Vagina (tissue), 2 donors: Measurements from ENCODE around the gene SSTR5. TPM values are rescaled to one million over a fixed set of nuclear protein-coding genes. Genes with fewer than 3 reads are reported as not detected.

Source experiments
- DNase-seq, 2 donors: peaks; one replicate each; pipeline ENCODE4 v3.0.0-alpha.2; 2017; ENCODE audit errors: extremely low spot score in 2 of 2
- H3K27ac ChIP-seq: fragments of 200-600 bp; sonication (generic); one replicate; pipeline ENCODE4 v1.5.1; 2019
- H3K27me3 ChIP-seq: fragments of 200-600 bp; sonication (generic); one replicate; pipeline ENCODE4 v1.5.1; 2019
- H3K36me3 ChIP-seq, 2 donors: fragments of 200-600 bp; sonication (generic); one replicate each; pipeline ENCODE4 v1.5.1; 2017 to 2019
- H3K4me1 ChIP-seq: fragments of 200-600 bp; sonication (generic); one replicate; pipeline ENCODE4 v1.5.1; 2019
- H3K4me3 ChIP-seq, 2 donors: fragments of 200-600 bp; sonication (generic); 1 replicate in 1 of 2; 2 replicates in 1 of 2; pipeline ENCODE4 v1.5.1; 2016 to 2019
- H3K9me3 ChIP-seq: fragments of 200-600 bp; sonication (generic); one replicate; pipeline ENCODE4 v1.5.1; 2019
- POLR2A ChIP-seq, 2 donors: fragments of 450-650 bp; IDR thresholded peaks; one replicate each; pipeline ENCODE4 v1.6.1; 2017; ENCODE audit warnings: antibody characterized with exemption in 2 of 2, mild to moderate bottlenecking in 2 of 2, moderate library complexity in 2 of 2
- POLR2AphosphoS5 ChIP-seq, 2 donors: sonication (generic); formaldehyde crosslinking; IDR thresholded peaks; one replicate each; pipeline ENCODE4 v1.9.0; 2017; ENCODE audit warnings: antibody characterized with exemption in 2 of 2, mild to moderate bottlenecking in 2 of 2, low read depth in 1 of 2; ENCODE audit not compliant: insufficient read depth in 1 of 2
- intact Hi-C: fragments of 100-400 bp; cut with DNase I; formaldehyde crosslinking; loops from one replicate; pipeline ENCODE4 v1.15.1; 2023
- total RNA-seq: library from RNA; depleted of rRNA; stranded (reverse); fragments of >200 nt; gene quantifications from one replicate; pipeline ENCODE4 v1.2.3, GENCODE V29; 2016
- TF ChIP-seq, protein P1 (sequence below), 3 experiments: fragments of 450-650 bp in 2 of 3; fragments of 200-600 bp in 1 of 3; sonication (generic) in 1 of 3; IDR thresholded peaks; one replicate each; pipeline ENCODE4 v1.5.1; 2017 to 2019; ENCODE audit warnings: antibody characterized with exemption in 3 of 3, mild to moderate bottlenecking in 2 of 3, moderate library complexity in 2 of 3

Gene SSTR5
- total RNA-seq, 1 donor from 2014 or later = 0.98 TPM

DNA sequence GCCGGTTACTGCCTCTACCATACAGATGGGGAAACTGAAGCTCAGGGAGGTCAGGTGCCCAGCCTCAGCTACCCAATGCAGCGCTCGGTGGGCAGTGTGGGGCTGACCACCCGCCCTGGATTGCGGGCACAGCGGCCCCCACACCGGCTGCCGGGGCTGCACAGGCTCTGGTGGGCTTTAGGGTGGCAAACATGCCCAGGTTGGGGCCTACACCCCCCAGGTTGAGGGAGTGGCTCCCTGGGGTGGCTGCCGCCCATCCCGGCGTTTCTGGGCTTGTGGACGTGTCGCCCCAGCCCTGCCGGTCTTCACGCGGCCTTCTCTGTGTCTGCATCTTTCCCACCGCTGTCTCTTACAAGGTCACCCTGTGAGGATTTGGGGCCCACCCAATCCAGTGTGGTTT lies 40.9 kb upstream of the SSTR5 start:
- intact Hi-C loops = no loop called here
- H3K27me3 ChIP-seq = no peaks in the 10 kb centered on the region
- H3K4me1 ChIP-seq = peaks cover 15% of the 10 kb centered on the region

DNA sequence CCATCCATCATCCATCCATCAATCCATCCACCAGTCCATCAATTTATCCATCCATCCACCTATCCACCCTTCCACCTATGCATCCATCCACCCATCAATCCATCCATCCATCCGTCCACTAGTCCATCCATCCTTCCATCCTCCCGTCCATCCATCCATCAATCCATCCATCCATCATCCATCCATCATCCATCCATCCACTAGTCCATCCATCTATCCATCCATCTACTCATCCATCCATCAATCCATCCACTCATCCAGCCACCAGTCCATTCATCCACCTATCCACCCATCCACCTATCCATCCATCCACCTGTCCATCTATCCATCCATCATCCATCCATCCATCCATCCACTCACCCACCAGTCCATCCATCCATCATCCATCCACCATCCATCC lies 39.9 kb upstream of the SSTR5 start:
- Histone ChIP-seq H3K4me3 (no peak overlapping the region), H3K36me3 (no peaks in the 10 kb centered on the region), H3K27ac (no peak overlapping the region), H3K4me1 (peaks cover 17% of the 10 kb centered on the region), H3K9me3 (no peaks in the 10 kb centered on the region), H3K27me3 (no peaks in the 10 kb centered on the region)
- no peak for DNase-seq
- intact Hi-C loops = no loop called here
- TF ChIP-seq, protein P1, sequence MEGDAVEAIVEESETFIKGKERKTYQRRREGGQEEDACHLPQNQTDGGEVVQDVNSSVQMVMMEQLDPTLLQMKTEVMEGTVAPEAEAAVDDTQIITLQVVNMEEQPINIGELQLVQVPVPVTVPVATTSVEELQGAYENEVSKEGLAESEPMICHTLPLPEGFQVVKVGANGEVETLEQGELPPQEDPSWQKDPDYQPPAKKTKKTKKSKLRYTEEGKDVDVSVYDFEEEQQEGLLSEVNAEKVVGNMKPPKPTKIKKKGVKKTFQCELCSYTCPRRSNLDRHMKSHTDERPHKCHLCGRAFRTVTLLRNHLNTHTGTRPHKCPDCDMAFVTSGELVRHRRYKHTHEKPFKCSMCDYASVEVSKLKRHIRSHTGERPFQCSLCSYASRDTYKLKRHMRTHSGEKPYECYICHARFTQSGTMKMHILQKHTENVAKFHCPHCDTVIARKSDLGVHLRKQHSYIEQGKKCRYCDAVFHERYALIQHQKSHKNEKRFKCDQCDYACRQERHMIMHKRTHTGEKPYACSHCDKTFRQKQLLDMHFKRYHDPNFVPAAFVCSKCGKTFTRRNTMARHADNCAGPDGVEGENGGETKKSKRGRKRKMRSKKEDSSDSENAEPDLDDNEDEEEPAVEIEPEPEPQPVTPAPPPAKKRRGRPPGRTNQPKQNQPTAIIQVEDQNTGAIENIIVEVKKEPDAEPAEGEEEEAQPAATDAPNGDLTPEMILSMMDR (IDR thresholded peaks at IDR 0.05) = no peak
- TF ChIP-seq POLR2AphosphoS5 (IDR thresholded peaks at IDR 0.05; ENCODE audit: insufficient read depth in 1 of 2, low read depth in 1 of 2) = no peak
- TF ChIP-seq POLR2A (IDR thresholded peaks at IDR 0.05) = no peak

More for the DNA sequence above, 40.9 kb upstream of the SSTR5 start:
- Histone ChIP-seq H3K4me3 (no peak overlapping the region), H3K27ac (no peak overlapping the region), H3K36me3 (no peaks in the 10 kb centered on the region), H3K9me3 (no peaks in the 10 kb centered on the region)
- no peak for DNase-seq
- no peak for TF ChIP-seq POLR2AphosphoS5 (IDR thresholded peaks at IDR 0.05; ENCODE audit: insufficient read depth in 1 of 2, low read depth in 1 of 2)
- no peak for TF ChIP-seq POLR2A (IDR thresholded peaks at IDR 0.05)

GRCh38 chr16:1033128-1033679 lies 39.3 kb upstream of the SSTR5 start:
- DNase-seq = no peak
- Histone ChIP-seq H3K4me3 (no peak overlapping the region), H3K27ac (no peak overlapping the region), H3K27me3 (no peaks in the 10 kb centered on the region), H3K36me3 (no peaks in the 10 kb centered on the region), H3K9me3 (no peaks in the 10 kb centered on the region), H3K4me1 (peaks cover 17% of the 10 kb centered on the region)
- TF ChIP-seq, protein P1 (IDR thresholded peaks at IDR 0.05) = no peak
- no peak for TF ChIP-seq POLR2AphosphoS5 (IDR thresholded peaks at IDR 0.05; ENCODE audit: insufficient read depth in 1 of 2, low read depth in 1 of 2)
- TF ChIP-seq POLR2A (IDR thresholded peaks at IDR 0.05) = no peak
- intact Hi-C loops = no loop called here

DNA sequence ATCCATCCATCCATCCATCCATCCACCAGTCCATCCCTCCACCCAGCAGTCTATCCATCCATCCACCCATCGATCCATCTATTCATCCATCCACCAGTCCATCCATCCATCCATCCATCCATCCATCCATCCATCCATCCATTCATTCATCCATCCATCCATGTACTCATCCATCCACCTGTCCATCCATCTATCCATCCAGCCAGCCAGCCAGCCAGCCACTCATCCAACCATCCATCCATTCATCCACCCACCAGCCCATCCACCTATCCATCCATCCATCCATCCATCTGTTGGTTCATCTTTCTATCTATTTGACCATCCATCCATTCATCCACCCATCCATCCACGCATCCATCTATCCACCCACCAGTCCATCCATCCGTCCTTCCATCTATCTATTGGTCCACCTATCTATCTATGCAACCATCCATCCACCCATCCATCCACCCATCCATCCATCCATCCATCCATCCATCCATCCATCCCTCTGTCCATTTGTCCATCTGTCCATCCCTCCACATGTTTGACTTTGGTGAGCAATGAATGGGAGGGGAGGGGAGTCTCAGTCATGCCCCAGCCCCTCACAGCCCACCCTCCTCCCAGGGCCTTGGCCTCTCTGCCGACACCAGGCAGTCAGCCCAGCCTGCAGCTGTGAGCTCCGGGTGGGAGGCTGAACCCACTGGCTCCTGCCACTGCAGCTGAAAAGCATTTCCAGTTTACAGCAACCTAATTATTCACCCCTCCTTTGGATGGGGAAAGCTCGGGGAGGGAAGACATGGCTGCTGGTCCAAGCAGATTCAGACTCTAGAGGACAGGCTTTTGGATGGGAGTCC lies 38.1 kb upstream of the SSTR5 start:
- intact Hi-C loops = no loop called here
- no peak overlapping the region for H3K4me3 ChIP-seq
- TF ChIP-seq POLR2AphosphoS5 (IDR thresholded peaks at IDR 0.05; ENCODE audit: insufficient read depth in 1 of 2, low read depth in 1 of 2) (no peak), POLR2A (IDR thresholded peaks at IDR 0.05) (no peak)
- TF ChIP-seq, protein P1 (IDR thresholded peaks at IDR 0.05) = no peak
- peaks cover 12% of the 10 kb centered on the region for H3K4me1 ChIP-seq
- no peak overlapping the region for H3K27ac ChIP-seq
- no peaks in the 10 kb centered on the region for H3K27me3 ChIP-seq
- no peaks in the 10 kb centered on the region for H3K9me3 ChIP-seq
- no peaks in the 10 kb centered on the region for H3K36me3 ChIP-seq
- no peak for DNase-seq

GRCh38 chr16:1035066-1035415 lies 37.5 kb upstream of the SSTR5 start:
- Histone ChIP-seq H3K4me1 (peaks cover 12% of the 10 kb centered on the region), H3K9me3 (no peaks in the 10 kb centered on the region), H3K27ac (no peak overlapping the region), H3K4me3 (no peak overlapping the region), H3K27me3 (no peaks in the 10 kb centered on the region), H3K36me3 (no peaks in the 10 kb centered on the region)
- no peak for TF ChIP-seq POLR2A (IDR thresholded peaks at IDR 0.05)
- no peak for TF ChIP-seq POLR2AphosphoS5 (IDR thresholded peaks at IDR 0.05; ENCODE audit: insufficient read depth in 1 of 2, low read depth in 1 of 2)
- TF ChIP-seq, protein P1 (IDR thresholded peaks at IDR 0.05) = no peak
- intact Hi-C loops = no loop called here
- DNase-seq = no peak
